Neural progenitor cell (in vitro differentiated cells): Measurements from ENCODE around the gene HOXD13. TPM values are rescaled to one million over a fixed set of nuclear protein-coding genes. Genes with fewer than 3 reads are reported as not detected.
A peak's percentile ranks its signal among the peaks of the same experiment; 100 is the strongest.

Experiments
- DNase-seq: peaks from one replicate; pipeline ENCODE4 v3.0.0-alpha.2; 2016; ENCODE audit warnings: low spot score
- H2AFZ ChIP-seq: fragments of 200-600 bp; sonication (generic); replicated peaks from 2 replicates; pipeline ENCODE4 v1.6.1; 2016; ENCODE audit warnings: antibody characterized with exemption
- H3F3A ChIP-seq: fragments of 200-600 bp; sonication (generic); 2 replicates; pipeline ENCODE4 v1.6.1; 2016; ENCODE audit warnings: antibody characterized with exemption, low read depth
- H3K27ac ChIP-seq: fragments of 200-600 bp; sonication (generic); 2 replicates; pipeline ENCODE4 v1.5.1; 2016; ENCODE audit warnings: mild to moderate bottlenecking
- H3K27me3 ChIP-seq: fragments of 200-600 bp; sonication (generic); 2 replicates; pipeline ENCODE4 v1.6.1; 2016; ENCODE audit warnings: mild to moderate bottlenecking, moderate library complexity
- H3K36me3 ChIP-seq: fragments of 200-600 bp; sonication (generic); 2 replicates; pipeline ENCODE4 v1.5.1; 2016
- H3K4me1 ChIP-seq: fragments of 200-600 bp; sonication (generic); 2 replicates; pipeline ENCODE4 v1.6.1; 2016; ENCODE audit warnings: mixed run types
- H3K4me2 ChIP-seq: fragments of 200-600 bp; sonication (generic); 2 replicates; pipeline ENCODE4 v1.6.1; 2016
- H3K4me3 ChIP-seq: fragments of 200-600 bp; sonication (generic); 2 replicates; pipeline ENCODE4 v1.5.1; 2016
- H3K79me2 ChIP-seq: fragments of 200-600 bp; sonication (generic); 2 replicates; pipeline ENCODE4 v1.6.1; 2016; ENCODE audit warnings: low read depth
- H3K9ac ChIP-seq: fragments of 200-600 bp; sonication (generic); 2 replicates; pipeline ENCODE4 v1.6.1; 2016
- H3K9me3 ChIP-seq: fragments of 200-600 bp; sonication (generic); 2 replicates; pipeline ENCODE4 v1.5.1; 2016; ENCODE audit warnings: low read depth
- H4K20me1 ChIP-seq: fragments of 200-600 bp; sonication (generic); 2 replicates; pipeline ENCODE4 v1.6.1; 2016; ENCODE audit warnings: low read depth
- H3K27ac Mint-ChIP-seq: 3 replicates; pipeline ENCODE4 v1.8.0; 2021; ENCODE audit warnings: mixed read lengths
- H3K27me3 Mint-ChIP-seq: 2 replicates; pipeline ENCODE4 v1.8.0; 2022; ENCODE audit warnings: low read depth, mild to moderate bottlenecking, inconsistent platforms, moderate library complexity, mixed read lengths; ENCODE audit not compliant: insufficient read depth
- H3K36me3 Mint-ChIP-seq: 3 replicates; pipeline ENCODE4 v1.8.0; 2021; ENCODE audit warnings: mixed read lengths
- H3K4me1 Mint-ChIP-seq: 3 replicates; pipeline ENCODE4 v1.8.0; 2021; ENCODE audit warnings: mixed read lengths
- H3K4me3 Mint-ChIP-seq: 3 replicates; pipeline ENCODE4 v1.8.0; 2021; ENCODE audit warnings: mild to moderate bottlenecking, moderate library complexity, mixed read lengths
- H3K9me3 Mint-ChIP-seq: 3 replicates; pipeline ENCODE4 v1.8.0; 2020; ENCODE audit warnings: mixed read lengths
- EZH2 ChIP-seq: fragments of 200-600 bp; sonication (generic); IDR thresholded peaks from 2 replicates; pipeline ENCODE4 v1.6.1; 2017; ENCODE audit warnings: antibody characterized with exemption, mild to moderate bottlenecking, moderate library complexity
- EZH2phosphoT487 ChIP-seq: fragments of 200-600 bp; sonication (generic); IDR thresholded peaks from 2 replicates; pipeline ENCODE4 v1.6.1; 2017; ENCODE audit warnings: antibody characterized with exemption
- total RNA-seq: library from RNA; depleted of rRNA; stranded (reverse); fragments of >200 nt; gene quantifications from 2 replicates; pipeline ENCODE4 v1.2.3, GENCODE V29; 2015; ENCODE audit warnings: low replicate concordance
- TF ChIP-seq, protein P1 (sequence below): fragments of 200-600 bp; sonication (generic); IDR thresholded peaks from 2 replicates; pipeline ENCODE4 v1.5.1; 2017; ENCODE audit warnings: antibody characterized with exemption, mild to moderate bottlenecking

The HOXD13 gene
- total RNA-seq, 1 donor from 2014 or later = not detected

DNA sequence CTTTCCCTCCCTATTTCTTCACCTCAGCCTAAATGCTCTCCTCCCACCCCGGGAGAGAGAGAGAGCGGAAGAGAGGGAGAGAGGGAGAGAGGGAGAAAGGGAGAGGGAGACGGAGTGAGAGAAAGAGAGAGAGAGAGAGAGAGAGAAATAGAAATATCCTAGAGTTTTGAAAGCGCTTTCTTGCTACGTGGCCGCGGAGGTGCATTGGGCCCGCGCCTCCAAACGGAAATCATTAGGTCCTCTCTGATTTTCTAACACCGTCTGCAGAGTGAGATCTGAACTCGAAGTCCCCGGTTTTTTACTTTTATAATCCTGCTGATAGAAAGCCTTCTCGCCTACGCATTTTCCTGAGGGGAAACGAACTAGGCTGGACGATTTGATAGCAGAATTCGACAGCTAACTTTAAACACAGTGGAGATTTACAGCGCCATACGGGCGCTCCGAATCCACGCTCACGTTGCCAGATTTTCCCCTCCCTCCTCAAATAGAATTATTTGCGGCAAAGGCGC is 7.9 kb upstream of the HOXD13 start:
- no peaks in the 10 kb centered on the region for H3K9me3 ChIP-seq
- peaks cover 11% of the 10 kb centered on the region for H3K4me1 Mint-ChIP-seq
- no peaks in the 10 kb centered on the region for H3K36me3 Mint-ChIP-seq
- TF ChIP-seq EZH2phosphoT487 (no peak), EZH2 (peak; percentile 57)
- TF ChIP-seq, protein P1, sequence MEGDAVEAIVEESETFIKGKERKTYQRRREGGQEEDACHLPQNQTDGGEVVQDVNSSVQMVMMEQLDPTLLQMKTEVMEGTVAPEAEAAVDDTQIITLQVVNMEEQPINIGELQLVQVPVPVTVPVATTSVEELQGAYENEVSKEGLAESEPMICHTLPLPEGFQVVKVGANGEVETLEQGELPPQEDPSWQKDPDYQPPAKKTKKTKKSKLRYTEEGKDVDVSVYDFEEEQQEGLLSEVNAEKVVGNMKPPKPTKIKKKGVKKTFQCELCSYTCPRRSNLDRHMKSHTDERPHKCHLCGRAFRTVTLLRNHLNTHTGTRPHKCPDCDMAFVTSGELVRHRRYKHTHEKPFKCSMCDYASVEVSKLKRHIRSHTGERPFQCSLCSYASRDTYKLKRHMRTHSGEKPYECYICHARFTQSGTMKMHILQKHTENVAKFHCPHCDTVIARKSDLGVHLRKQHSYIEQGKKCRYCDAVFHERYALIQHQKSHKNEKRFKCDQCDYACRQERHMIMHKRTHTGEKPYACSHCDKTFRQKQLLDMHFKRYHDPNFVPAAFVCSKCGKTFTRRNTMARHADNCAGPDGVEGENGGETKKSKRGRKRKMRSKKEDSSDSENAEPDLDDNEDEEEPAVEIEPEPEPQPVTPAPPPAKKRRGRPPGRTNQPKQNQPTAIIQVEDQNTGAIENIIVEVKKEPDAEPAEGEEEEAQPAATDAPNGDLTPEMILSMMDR = no peak
- H3K27me3 Mint-ChIP-seq = peaks cover 89% of the 10 kb centered on the region
- H3K9ac ChIP-seq = no peak overlapping the region
- peaks cover 7% of the 10 kb centered on the region for H3K4me1 ChIP-seq
- H3K27ac ChIP-seq = no peak overlapping the region
- DNase-seq = no peak
- H3F3A ChIP-seq = peaks cover 8% of the 10 kb centered on the region
- peaks cover 100% of the 10 kb centered on the region for H3K27me3 ChIP-seq
- H3K36me3 ChIP-seq = no peaks in the 10 kb centered on the region
- H3K79me2 ChIP-seq = no peaks in the 10 kb centered on the region
- H3K9me3 Mint-ChIP-seq = no peaks in the 10 kb centered on the region
- no peak overlapping the region for H2AFZ ChIP-seq
- peaks cover 84% of the 10 kb centered on the region for H4K20me1 ChIP-seq
- H3K4me2 ChIP-seq = no peak overlapping the region
- H3K27ac Mint-ChIP-seq = no peak overlapping the region
- H3K4me3 Mint-ChIP-seq = no peak overlapping the region
- H3K4me3 ChIP-seq = no peak overlapping the region

DNA sequence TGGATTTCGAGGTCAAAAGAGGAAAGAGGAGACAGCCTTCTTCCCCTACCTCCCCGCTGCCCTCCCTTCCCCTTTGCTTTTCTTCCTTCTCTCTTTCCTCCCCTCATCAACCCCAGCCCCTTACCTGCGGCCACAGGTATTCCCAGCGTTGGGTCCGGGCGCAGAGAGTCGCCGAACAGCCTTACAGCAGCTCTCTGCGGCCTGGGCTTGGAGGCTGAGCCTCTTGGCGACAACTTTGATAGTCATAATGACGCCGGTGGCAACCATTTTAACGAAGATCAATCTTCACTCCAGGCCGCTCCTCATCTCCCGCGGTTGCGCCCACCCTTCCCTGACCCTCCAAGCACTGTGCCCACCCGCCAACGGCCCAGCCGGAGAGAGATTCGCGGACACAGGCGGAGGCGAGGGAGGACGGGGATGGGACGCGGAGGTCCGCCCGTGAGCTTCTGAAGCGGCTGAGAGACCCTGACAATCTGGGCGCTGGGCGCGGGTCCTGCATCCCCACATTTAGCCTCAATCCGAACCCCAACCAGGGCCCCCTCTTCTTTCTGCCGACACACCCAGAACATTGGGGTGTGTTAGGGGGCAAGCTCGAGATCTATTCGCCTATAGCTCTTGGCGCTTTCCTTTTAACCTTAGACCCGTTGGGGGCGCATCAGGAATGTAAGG is 7.3 kb upstream of the HOXD13 start:
- TF ChIP-seq, protein P1 = no peak
- TF ChIP-seq EZH2phosphoT487 (peak; percentile 99), EZH2 (peak; percentile 93)
- no peak for DNase-seq
- Histone ChIP-seq H3K4me2 (peak overlapping the region; percentile 75), H3F3A (peaks cover 6% of the 10 kb centered on the region), H3K27ac (no peak overlapping the region), H2AFZ (no peak overlapping the region), H3K9ac (no peak overlapping the region), H3K4me1 (peaks cover 7% of the 10 kb centered on the region), H3K36me3 (no peaks in the 10 kb centered on the region), H3K27me3 (peaks cover 100% of the 10 kb centered on the region), H3K4me3 (peak overlapping the region; percentile 32), H4K20me1 (peaks cover 89% of the 10 kb centered on the region), H3K79me2 (no peaks in the 10 kb centered on the region), H3K9me3 (no peaks in the 10 kb centered on the region)
- Mint-ChIP-seq H3K4me1 (peaks cover 11% of the 10 kb centered on the region), H3K27ac (no peak overlapping the region), H3K36me3 (no peaks in the 10 kb centered on the region), H3K9me3 (no peaks in the 10 kb centered on the region), H3K4me3 (peak overlapping the region; percentile 21), H3K27me3 (peaks cover 95% of the 10 kb centered on the region)

DNA sequence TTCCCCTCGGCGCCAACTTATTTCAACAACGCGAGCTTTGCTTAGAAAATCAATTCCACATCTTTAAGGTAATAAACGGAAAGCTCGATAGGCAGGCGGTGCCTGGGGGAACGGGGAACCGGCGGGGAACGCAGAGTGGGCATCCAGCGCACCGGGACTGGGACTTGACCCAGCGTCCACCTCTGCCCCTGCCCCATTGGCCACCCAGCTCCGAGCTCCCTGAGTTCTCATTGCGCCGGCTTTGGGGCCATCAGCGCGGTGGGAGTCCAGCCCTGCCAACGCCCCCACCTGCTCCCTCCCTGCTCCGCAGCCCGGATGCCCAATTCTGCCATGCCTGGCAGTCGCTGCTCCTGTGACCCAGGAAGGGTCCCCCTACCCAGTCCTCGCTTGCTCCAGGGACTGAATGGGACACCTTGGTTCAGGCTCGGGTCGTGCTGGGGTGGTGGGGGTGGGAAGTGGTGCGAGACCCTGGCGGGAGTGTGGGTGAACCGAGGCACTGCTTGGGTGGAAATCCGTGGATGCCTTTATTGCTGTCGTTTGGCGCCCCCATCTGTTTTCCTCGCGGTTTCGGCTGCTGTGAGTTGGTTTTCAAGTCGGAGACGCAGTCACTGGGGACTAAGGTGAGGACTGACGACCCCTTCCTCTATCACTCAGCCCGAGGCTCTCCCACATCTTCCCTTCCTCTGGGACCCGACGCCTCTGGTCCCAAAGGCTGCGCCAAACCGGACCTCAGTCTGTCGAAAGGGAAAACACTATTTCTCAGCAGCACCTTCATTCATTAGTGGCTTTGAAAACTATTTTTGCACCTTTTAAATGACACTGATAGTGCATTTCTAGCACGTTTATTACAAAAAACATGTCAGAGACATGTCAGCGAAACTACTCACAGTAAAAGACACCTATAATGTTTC is 6.4 kb upstream of the HOXD13 start:
- Mint-ChIP-seq H3K27ac (no peak overlapping the region), H3K4me1 (peaks cover 8% of the 10 kb centered on the region), H3K9me3 (peaks cover 3% of the 10 kb centered on the region), H3K27me3 (peaks cover 96% of the 10 kb centered on the region), H3K4me3 (no peak overlapping the region), H3K36me3 (no peaks in the 10 kb centered on the region)
- Histone ChIP-seq H3K4me3 (peak overlapping the region; percentile 32), H4K20me1 (peaks cover 92% of the 10 kb centered on the region), H2AFZ (no peak overlapping the region), H3K27ac (no peak overlapping the region), H3K27me3 (peaks cover 100% of the 10 kb centered on the region), H3K9me3 (no peaks in the 10 kb centered on the region), H3K36me3 (no peaks in the 10 kb centered on the region), H3K9ac (no peak overlapping the region), H3K4me1 (peaks cover 7% of the 10 kb centered on the region), H3K79me2 (no peaks in the 10 kb centered on the region), H3K4me2 (peak overlapping the region; percentile 75), H3F3A (peaks cover 6% of the 10 kb centered on the region)
- TF ChIP-seq, protein P1 = peak; percentile 75
- TF ChIP-seq EZH2 (no peak), EZH2phosphoT487 (peak; percentile 49)
- DNase-seq = peak; percentile 78
